Renal cortical epithelial cell (primary cell): ENCODE results near the gene COL4A6. TPM values are rescaled to one million over a fixed set of nuclear protein-coding genes. Genes with fewer than 3 reads are reported as not detected.

Source experiments
- DNase-seq: peaks from one replicate; pipeline ENCODE4 v3.0.0-alpha.2; 2011; ENCODE audit warnings: low read depth
- total RNA-seq: library from RNA; depleted of rRNA; stranded (reverse); fragments of >200 nt; gene quantifications from 2 replicates; pipeline ENCODE4 v1.2.3, GENCODE V29; 2014

Gene COL4A6
- total RNA-seq, 1 donor from 2014 or later: 4.9 TPM

GRCh38 chrX:108159028-108159670 is 279.1 kb downstream of the COL4A6 start:
- DNase-seq: peak; percentile 18

DNA sequence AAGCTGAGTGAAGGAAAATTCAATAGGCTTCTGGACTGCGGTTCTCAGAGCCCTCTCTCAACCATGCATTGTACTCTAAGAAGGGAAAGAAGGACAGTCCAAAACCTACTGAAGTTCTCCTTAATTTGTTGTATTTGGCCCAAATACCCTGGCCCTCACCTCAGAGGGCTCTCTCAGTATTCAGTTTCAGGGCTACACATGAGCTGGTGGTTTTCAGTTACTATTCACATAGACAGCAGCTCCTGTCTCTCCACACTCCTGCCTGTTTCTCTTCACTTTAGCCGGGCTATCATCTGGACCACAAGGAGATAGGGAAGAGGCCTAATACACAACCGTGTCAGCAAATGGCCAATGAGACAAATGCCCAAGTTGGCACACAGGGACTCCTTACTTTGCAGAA is 280.6 kb downstream of the COL4A6 start:
- no peak for DNase-seq

DNA sequence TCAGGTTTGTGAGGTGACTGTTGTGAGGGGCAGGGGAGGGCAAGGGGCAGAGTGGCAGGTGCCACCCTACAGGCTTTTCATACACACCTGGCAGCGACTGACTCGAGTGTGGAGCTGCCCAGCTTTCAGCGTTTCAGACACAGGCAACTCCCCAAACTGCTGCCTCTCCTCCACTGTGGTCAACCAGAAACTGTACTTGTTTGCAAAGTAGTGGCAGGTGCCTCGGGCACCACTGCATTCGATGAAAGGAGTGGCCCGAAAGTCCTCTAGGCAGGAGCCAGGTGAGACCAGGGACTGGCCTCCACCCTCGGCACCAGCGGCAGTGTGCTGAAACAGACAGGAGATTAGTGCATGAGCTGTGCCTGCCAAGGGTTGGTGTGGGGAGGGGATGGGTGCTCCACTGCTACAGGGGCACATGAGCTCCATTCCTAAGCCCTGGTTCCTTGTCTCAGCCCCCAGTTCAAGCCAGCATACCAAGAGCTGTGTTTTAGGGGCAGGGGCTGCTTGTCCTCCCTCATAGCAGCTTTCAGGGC is 281.2 kb downstream of the COL4A6 start:
- no peak for DNase-seq

- no peak for DNase-seq
These were observed 282.1 kb downstream of the COL4A6 start for GRCh38 chrX:108156082-108156481.

GRCh38 chrX:108148524-108148923 is 289.7 kb downstream of the COL4A6 start:
- DNase-seq: no peak

- no peak for DNase-seq
These were observed 299.2 kb downstream of the COL4A6 start for GRCh38 chrX:108138814-108139702.

- no peak for DNase-seq
These were observed 303.5 kb downstream of the COL4A6 start for GRCh38 chrX:108134724-108135123.

DNA sequence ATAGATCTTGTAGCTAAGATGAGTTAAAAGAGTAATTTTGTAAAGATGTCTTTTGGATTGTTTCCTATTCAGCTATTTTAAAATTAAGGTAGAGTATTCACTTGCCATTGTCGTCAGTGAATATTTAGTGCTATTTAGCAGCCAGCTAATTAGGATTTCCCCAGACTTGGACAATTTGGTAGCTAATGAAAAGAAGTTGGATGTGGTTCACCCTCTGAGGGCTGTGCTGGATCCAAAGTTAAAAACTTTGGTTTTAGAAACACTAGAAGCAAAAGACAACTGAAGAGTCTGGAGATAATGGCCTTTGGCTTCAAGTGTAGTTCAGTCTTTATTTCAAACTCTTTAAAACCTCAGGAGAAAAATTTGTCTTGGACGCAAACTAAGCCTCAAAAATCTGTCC is 305.3 kb downstream of the COL4A6 start:
- no peak for DNase-seq

GRCh38 chrX:108132034-108132433 is 306.2 kb downstream of the COL4A6 start:
- no peak for DNase-seq

- DNase-seq: peak; percentile 26
These were observed 306.8 kb downstream of the COL4A6 start for GRCh38 chrX:108131471-108131870.

DNA sequence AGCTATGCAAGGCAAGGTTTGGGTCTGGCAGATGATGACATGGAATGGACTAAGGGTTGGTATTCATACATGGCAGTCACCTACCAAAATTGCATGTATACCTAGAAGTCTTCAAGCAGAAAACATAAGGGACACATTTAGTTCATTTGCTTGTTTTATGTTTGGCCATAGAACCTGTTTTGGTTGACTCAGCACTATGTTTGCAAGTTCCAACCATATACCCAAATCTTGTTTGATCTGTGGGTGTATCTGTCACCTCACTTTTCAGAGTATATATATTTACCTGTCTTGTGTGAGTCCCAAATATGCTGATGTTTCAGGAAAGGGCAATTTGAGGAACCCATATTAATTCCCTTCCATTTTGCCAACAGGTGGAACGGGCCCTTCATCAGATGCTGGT is 307.3 kb downstream of the COL4A6 start:
- no peak for DNase-seq

DNA sequence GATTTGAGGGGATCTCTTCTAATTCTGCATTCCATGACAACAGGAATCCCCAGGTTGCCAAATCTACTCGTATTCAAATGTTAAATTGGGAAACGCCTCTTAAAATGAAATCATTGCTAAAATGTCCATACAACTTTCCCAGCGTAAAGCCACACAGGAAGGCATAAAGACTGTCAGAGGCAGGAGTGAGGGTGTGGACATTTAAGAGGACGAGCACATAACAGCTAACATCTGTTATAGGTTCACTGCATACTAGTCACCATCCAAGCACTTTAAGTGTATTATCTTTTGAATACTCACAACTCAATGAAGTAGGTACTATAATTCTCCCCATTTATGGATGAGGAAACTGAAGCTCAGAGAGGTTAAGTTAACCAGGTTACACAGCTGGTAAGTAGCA is 311.1 kb downstream of the COL4A6 start:
- no peak for DNase-seq

- no peak for DNase-seq
These were observed 311.6 kb downstream of the COL4A6 start for GRCh38 chrX:108126661-108127060.

- no peak for DNase-seq
These were observed 314.4 kb downstream of the COL4A6 start for GRCh38 chrX:108123591-108124366.

GRCh38 chrX:108122748-108123147 is 315.5 kb downstream of the COL4A6 start:
- peak; percentile 54 for DNase-seq

- DNase-seq: no peak
These were observed 316.9 kb downstream of the COL4A6 start for GRCh38 chrX:108121291-108121690.

DNA sequence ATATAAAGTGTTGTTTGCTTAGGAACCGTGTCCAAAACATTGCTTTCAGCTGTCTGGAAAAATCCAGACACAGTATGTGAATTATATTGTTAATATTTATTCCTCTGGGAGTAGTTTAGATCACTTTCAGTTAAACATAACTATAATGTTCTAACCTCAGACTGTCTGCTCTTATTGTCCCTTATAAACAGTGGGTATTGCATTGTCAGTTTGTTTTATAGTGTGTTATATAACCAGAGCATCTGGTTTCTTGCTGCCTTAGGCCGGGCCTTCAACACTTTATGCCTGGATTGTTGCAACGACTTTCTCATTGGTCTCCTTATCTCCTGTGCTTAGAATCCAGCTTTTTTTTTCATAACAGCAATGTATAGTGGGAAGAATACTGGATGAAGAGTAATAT is 320.2 kb downstream of the COL4A6 start:
- no peak for DNase-seq

DNA sequence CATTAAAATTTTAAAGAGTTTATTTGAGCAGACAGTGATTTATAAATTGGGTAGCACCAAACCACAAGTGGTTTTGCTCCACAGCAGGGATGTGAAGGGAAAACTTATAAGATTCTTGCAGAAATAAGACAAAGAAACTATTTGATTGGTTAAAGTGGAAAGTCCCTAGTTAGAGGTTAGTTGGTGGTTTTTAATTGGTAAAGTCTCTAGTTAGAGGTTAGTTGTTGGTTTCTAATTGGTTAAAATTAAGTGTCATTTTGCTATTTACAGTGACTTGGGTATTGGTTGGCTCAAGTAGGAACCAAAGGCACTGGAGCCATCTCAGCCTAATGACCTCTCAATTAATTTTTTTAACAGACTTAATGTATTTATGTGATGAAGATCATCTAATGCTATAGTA is 323.7 kb downstream of the COL4A6 start:
- DNase-seq: no peak
